Stimulated activated naive CD8-positive, alpha-beta T cell treated with anti-CD3 and anti-CD28 coated beads, Interleukin-15, Interleukin-2, amounts not matched to agents 100 ng/mL and 50 ng/mL, for 24 hours (primary cell): ENCODE data around the gene SEPTIN5.

Experiments
- H3K27ac Mint-ChIP-seq: one replicate; pipeline ENCODE4 v1.8.0; 2021; ENCODE audit warnings: mild to moderate bottlenecking, mixed read lengths
- H3K27me3 Mint-ChIP-seq: one replicate; pipeline ENCODE4 v1.8.0; 2021; ENCODE audit warnings: mixed read lengths
- H3K36me3 Mint-ChIP-seq: one replicate; pipeline ENCODE4 v1.8.0; 2021; ENCODE audit warnings: low read depth, mixed read lengths
- H3K4me1 Mint-ChIP-seq: one replicate; pipeline ENCODE4 v1.8.0; 2021; ENCODE audit warnings: low read depth, mixed read lengths
- H3K4me3 Mint-ChIP-seq: one replicate; pipeline ENCODE4 v1.8.0; 2021; ENCODE audit warnings: mild to moderate bottlenecking, mixed read lengths
- H3K9me3 Mint-ChIP-seq: one replicate; pipeline ENCODE4 v1.8.0; 2021; ENCODE audit warnings: mixed read lengths

The SEPTIN5 gene

GRCh38 chr22:19708321-19709011 is 5.8 kb upstream of the SEPTIN5 start:
- H3K4me1 Mint-ChIP-seq, result no peaks in the 10 kb centered on the region
- no peak overlapping the region for H3K4me3 Mint-ChIP-seq
- H3K27me3 Mint-ChIP-seq, result peaks cover 8% of the 10 kb centered on the region
- H3K36me3 Mint-ChIP-seq, result no peaks in the 10 kb centered on the region
- H3K27ac Mint-ChIP-seq, result no peak overlapping the region
- H3K9me3 Mint-ChIP-seq, result no peaks in the 10 kb centered on the region

- Mint-ChIP-seq H3K4me1 (no peaks in the 10 kb centered on the region), H3K4me3 (no peak overlapping the region), H3K27ac (no peak overlapping the region), H3K36me3 (no peaks in the 10 kb centered on the region), H3K27me3 (peaks cover 12% of the 10 kb centered on the region), H3K9me3 (no peaks in the 10 kb centered on the region)
These were observed 5.1 kb upstream of the SEPTIN5 start for GRCh38 chr22:19709063-19709769.

DNA sequence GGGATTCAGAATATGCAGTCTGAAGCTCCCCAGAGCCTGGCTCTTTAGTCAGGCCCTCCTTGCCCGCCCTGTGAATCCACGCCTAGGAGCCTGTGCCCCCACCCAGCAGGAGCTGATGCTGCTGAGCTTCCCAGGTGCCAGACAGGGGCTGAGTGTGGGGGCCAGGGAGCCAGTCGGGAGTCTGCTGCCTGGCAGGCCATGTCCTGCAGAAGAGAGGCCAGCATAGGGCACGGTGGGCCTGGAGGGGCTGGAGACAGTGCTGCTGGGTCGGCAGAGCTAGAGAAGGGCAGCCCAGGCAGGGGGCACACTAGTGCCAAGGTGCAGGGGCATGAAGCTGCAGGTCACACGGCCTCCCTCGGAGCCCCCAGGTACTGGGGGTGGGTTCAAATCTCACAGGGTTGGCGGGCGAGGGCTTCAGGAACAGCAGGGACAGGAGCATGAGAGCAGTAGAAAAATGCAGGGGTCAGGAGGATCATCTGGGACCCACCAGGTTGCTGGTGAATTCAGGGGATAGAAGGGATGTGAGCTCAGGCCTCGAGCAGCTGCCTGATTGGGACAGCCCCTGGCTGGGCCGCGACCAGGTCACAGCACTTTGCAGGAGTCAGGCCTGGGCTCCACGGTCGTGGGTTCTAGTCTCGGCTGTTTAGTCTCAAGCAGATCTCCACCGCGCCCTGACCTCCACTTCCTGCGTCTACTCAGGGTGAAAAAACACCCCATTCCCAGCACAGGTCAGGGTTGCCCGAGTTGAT is 4.1 kb upstream of the SEPTIN5 start:
- Mint-ChIP-seq H3K4me1 (no peaks in the 10 kb centered on the region), H3K27me3 (peaks cover 12% of the 10 kb centered on the region), H3K27ac (no peak overlapping the region), H3K4me3 (no peak overlapping the region), H3K36me3 (no peaks in the 10 kb centered on the region), H3K9me3 (no peaks in the 10 kb centered on the region)

- no peak overlapping the region for H3K4me3 Mint-ChIP-seq
- peaks cover 12% of the 10 kb centered on the region for H3K27me3 Mint-ChIP-seq
- no peaks in the 10 kb centered on the region for H3K4me1 Mint-ChIP-seq
- H3K27ac Mint-ChIP-seq, result no peak overlapping the region
- H3K36me3 Mint-ChIP-seq, result no peaks in the 10 kb centered on the region
- H3K9me3 Mint-ChIP-seq, result no peaks in the 10 kb centered on the region
These were observed 3.6 kb upstream of the SEPTIN5 start for GRCh38 chr22:19710769-19711106.

GRCh38 chr22:19713245-19713644 is 1.1 kb upstream of the SEPTIN5 start:
- Mint-ChIP-seq H3K4me1 (peaks cover 4% of the 10 kb centered on the region), H3K36me3 (no peaks in the 10 kb centered on the region), H3K27me3 (peaks cover 12% of the 10 kb centered on the region), H3K4me3 (no peak overlapping the region), H3K27ac (no peak overlapping the region), H3K9me3 (no peaks in the 10 kb centered on the region)

GRCh38 chr22:19713650-19714311 is 522 bp upstream of the SEPTIN5 start:
- Mint-ChIP-seq H3K9me3 (no peaks in the 10 kb centered on the region), H3K27ac (no peak overlapping the region), H3K27me3 (peaks cover 12% of the 10 kb centered on the region), H3K4me1 (peaks cover 4% of the 10 kb centered on the region), H3K4me3 (peak overlapping the region; percentile 39), H3K36me3 (no peaks in the 10 kb centered on the region)

- peaks cover 23% of the 10 kb centered on the region for H3K27me3 Mint-ChIP-seq
- H3K4me1 Mint-ChIP-seq, result peaks cover 10% of the 10 kb centered on the region
- H3K27ac Mint-ChIP-seq, result no peak overlapping the region
- no peaks in the 10 kb centered on the region for H3K36me3 Mint-ChIP-seq
- H3K4me3 Mint-ChIP-seq, result peak overlapping the region; percentile 26
- H3K9me3 Mint-ChIP-seq, result no peaks in the 10 kb centered on the region
These were observed 1.1 kb downstream of the SEPTIN5 start for GRCh38 chr22:19715188-19715930.

DNA sequence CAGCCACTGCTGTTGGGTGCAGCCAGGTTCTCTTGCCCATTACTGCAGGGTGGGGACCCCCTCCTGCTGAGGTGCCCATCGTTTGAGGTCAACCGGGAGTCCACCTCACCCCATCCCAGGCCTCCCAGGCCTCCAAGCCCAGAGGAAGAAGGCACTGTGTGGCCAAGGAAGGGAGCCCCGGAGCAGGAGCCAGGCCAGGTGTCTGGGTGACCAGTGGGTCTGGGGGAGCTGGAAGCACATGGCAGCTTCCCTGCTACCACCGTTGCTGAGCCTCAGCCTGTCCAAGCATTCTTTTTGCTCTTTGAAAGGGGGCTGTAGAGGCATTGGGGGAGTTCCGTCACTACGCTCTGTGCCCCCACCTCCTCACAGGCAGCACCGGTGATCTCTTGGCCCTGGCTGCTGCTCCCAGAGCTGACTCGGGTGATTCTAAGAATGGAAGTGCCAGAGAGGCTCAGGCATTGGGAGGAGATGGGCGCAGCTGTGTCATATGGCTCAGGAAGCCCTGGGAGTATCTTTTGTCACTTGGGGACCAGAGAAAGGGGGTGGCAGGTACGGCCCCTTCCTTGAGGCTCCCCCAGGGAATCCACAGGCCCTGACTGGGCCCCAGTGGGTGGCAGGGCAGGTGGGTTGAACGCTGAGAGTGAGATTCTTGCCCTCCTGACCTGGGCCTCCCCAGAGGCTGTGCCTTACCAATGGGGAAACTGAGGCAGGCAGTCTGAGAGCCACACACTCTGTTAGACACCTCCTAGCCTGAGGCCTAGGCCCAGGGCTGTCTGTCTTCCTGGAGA is 1.9 kb downstream of the SEPTIN5 start:
- H3K27ac Mint-ChIP-seq, result no peak overlapping the region
- no peak overlapping the region for H3K4me3 Mint-ChIP-seq
- peaks cover 10% of the 10 kb centered on the region for H3K4me1 Mint-ChIP-seq
- no peaks in the 10 kb centered on the region for H3K36me3 Mint-ChIP-seq
- no peaks in the 10 kb centered on the region for H3K9me3 Mint-ChIP-seq
- peaks cover 32% of the 10 kb centered on the region for H3K27me3 Mint-ChIP-seq

GRCh38 chr22:19716829-19717105 is 2.5 kb downstream of the SEPTIN5 start:
- Mint-ChIP-seq H3K36me3 (no peaks in the 10 kb centered on the region), H3K9me3 (no peaks in the 10 kb centered on the region), H3K4me3 (no peak overlapping the region), H3K27ac (no peak overlapping the region), H3K27me3 (peaks cover 33% of the 10 kb centered on the region), H3K4me1 (peaks cover 10% of the 10 kb centered on the region)

- H3K27ac Mint-ChIP-seq, result no peak overlapping the region
- no peak overlapping the region for H3K4me3 Mint-ChIP-seq
- H3K27me3 Mint-ChIP-seq, result peaks cover 33% of the 10 kb centered on the region
- peaks cover 10% of the 10 kb centered on the region for H3K4me1 Mint-ChIP-seq
- H3K9me3 Mint-ChIP-seq, result no peaks in the 10 kb centered on the region
- H3K36me3 Mint-ChIP-seq, result no peaks in the 10 kb centered on the region
These were observed 2.9 kb downstream of the SEPTIN5 start for GRCh38 chr22:19717181-19717580.

GRCh38 chr22:19717691-19718455 is 3.6 kb downstream of the SEPTIN5 start:
- no peaks in the 10 kb centered on the region for H3K9me3 Mint-ChIP-seq
- peak overlapping the region; percentile 71 for H3K4me3 Mint-ChIP-seq
- H3K4me1 Mint-ChIP-seq, result peaks cover 10% of the 10 kb centered on the region
- peak overlapping the region; percentile 65 for H3K27ac Mint-ChIP-seq
- peaks cover 35% of the 10 kb centered on the region for H3K27me3 Mint-ChIP-seq
- no peaks in the 10 kb centered on the region for H3K36me3 Mint-ChIP-seq

GRCh38 chr22:19718456-19719049 is 4.2 kb downstream of the SEPTIN5 start:
- Mint-ChIP-seq H3K36me3 (no peaks in the 10 kb centered on the region), H3K9me3 (no peaks in the 10 kb centered on the region), H3K27me3 (peaks cover 32% of the 10 kb centered on the region), H3K4me1 (peaks cover 14% of the 10 kb centered on the region), H3K27ac (no peak overlapping the region), H3K4me3 (no peak overlapping the region)

GRCh38 chr22:19719050-19719482 is 4.8 kb downstream of the SEPTIN5 start:
- Mint-ChIP-seq H3K36me3 (no peaks in the 10 kb centered on the region), H3K9me3 (no peaks in the 10 kb centered on the region), H3K27me3 (peaks cover 29% of the 10 kb centered on the region), H3K27ac (no peak overlapping the region), H3K4me1 (peaks cover 14% of the 10 kb centered on the region), H3K4me3 (peak overlapping the region; percentile 54)
